DMS53 (cell line): ENCODE results near the gene ASIC2.

ENCODE experiments used
- DNase-seq: peaks from one replicate; lab custom pipeline; 2025; lab: John Stamatoyannopoulos, UW

ASIC2 gene

GRCh38 chr17:33202796-33203495 is 90.1 kb downstream of the ASIC2 start:
- no peak for DNase-seq

GRCh38 chr17:33202021-33202420 is 91.1 kb downstream of the ASIC2 start:
- DNase-seq: no peak

DNA sequence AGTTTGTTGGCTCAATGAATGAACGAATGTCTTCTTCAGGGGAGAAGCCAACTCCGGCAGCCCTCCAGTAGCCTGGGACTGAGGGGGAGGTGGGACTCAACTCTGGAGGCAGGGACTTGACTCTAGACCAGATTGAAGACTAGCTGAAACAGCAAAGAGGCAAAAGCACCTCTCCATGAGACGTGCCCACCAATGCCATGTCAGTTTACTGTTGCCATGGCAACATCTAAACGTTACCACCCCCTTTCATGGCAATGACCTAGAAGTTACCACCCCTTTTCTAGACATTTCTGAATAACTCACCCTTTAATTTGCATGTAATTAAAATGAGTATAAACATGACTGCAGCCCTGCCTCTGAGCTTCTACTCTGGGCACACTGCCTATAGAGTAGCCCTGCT is 91.8 kb downstream of the ASIC2 start:
- no peak for DNase-seq

DNA sequence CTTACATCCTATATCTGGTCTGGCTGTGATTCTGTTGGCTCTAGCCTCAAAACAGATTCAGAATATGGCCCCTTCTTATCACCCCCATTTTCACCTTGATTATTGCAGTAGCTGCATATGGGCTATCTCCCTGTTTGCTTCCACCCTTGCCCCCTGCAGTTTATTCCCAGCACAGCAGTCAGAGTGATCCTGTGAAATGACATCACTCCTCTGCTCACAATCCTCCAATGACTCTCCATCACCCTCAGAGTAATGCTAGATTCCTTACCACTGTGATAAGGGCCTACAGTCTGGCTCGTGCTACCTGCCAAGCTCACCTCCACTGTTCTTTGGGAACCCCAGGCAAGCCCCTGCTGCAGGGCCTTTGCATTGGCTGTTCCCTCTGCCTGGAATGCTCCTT is 92.5 kb downstream of the ASIC2 start:
- DNase-seq: no peak

DNA sequence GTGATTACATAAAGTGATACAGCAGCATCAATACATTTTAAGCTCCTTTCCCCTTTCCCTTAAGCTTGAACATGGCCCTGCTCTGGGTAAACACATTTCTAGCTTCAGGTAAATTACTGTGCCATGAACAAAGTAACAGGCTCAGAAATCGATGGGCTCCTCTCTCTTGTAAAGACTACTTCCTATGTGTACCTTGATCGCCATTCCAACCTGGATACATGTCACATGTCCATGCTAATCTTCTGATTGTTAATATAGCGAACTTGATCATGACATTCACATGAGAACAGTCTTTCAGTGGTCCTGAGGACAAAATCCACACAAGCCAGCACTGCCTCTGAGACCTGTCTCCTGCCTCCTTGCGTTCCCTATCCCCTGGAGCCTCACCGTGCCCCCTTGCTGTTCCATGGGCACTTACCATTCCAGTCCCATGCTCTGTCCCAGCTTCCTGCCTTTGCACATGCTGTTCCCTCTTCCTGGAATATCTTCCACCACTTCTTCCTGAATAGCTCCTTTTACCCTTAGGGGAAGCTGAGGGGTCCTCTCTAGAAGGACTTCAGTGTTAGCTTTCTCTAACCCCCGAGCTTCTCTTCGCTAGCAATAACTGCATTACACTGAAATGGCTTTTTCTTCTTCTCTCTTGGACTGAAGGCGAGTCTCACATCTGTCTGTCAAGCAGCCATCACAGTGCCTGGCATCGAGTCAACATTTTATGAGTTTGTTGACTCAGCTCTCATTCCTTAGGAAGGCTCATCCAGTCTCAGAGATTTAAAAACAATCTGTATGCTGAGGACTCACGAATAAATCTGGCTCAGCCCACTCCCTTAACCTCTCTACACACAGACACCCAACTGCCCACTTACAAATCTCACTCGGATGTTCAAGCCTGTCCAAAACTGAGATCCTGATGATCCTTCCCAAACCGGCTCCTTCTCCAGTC is 93.3 kb downstream of the ASIC2 start:
- DNase-seq: no peak

DNA sequence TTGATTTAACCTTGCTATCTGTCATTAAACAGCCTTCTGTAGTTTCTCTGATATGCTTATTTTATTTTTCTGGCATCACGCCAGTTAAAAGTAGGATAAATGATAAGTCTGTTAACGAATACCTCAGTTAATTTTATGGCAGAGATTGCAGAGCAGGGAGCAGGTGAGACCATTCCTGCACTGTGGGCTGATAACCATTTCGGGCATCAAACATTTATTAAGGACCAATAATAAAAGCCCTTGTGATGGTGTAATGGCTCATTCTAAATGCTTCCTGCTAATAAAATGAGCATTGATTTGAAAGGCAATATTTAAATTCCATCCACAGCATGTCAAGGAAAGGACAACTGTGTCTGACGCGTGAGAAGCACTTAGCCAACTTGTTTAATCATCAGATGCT is 94.1 kb downstream of the ASIC2 start:
- DNase-seq: no peak

DNA sequence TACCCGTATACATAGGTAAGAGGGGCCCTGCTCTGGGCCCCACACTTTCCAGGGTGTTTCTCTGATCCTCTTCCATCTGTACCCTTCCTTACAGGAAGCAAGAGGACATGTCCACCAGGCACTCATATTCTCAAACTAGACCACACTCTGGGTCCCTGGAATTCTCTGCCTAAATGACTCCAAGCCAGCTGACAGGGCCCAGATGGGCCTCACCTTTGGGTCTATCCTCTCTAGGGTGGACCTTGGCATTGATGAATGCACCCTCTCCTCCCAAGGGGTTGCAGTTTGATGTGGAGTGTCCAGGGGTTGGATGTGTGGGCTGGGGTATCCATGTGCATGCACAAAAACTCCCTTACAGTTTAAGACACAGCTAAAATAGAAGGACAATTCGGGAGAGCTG is 95.8 kb downstream of the ASIC2 start:
- no peak for DNase-seq

DNA sequence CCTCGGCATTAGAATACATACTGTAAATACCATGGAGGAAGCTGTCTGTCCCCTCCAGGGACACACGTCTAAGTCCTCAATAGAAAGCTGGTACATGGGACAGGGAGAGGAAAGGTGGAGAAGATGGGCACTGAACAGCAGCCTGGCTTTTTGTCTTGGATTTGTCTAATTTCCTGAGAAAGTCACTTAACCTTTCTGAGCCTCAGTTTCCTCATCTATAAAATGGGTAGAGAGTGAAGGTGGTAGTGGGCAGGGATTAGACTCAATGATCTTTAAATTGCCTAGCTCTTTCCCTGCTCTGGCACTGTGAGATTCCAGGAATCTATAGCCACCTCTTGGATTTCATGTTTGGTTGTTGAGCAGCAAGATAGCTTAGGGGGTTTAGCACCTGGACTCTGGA is 96.2 kb downstream of the ASIC2 start:
- no peak for DNase-seq

DNA sequence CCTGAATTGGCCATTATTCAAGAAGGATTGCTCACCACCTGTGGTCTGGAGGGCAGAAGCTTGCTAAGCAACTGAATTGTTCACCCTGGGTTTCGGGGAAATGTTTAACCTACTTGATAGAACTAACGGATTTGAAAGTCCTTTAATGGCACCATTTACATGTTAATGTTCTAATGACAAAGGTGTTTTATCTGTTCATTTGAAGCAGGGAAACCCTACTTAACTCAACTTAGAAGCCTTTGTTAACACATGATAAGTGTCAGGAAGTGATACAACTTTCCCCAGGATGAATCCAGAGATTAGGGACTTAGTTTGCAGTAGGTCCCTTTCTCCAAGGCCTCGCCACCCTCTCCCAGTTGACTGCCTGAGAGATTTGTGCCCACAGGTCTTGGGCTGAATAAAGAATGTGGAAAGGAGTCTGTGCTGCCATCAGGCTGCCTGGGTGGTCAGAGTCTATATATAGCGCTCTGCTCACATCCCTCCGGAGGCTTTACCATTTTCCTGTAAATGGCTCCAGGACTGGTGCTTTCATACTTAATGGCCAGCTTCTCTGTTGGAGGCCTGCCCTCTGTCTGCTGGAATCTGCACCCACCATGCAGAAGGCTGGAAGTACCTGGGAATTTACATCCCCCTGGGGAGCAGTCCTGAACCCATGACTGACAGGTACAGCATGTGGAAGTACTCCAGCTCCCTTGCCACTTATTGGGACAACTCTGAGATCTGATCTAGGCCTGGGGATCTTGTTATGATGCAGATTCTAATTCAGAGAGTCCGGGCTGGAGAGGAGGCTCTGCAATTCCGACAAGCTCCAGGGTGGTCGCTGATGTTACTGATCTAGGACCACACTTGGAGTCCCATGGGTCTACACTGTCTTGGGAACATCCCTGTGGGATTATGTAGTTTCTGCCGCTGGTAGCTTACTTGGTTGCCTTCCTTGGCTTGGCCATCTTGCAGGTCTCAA is 99.9 kb downstream of the ASIC2 start:
- DNase-seq: no peak

DNA sequence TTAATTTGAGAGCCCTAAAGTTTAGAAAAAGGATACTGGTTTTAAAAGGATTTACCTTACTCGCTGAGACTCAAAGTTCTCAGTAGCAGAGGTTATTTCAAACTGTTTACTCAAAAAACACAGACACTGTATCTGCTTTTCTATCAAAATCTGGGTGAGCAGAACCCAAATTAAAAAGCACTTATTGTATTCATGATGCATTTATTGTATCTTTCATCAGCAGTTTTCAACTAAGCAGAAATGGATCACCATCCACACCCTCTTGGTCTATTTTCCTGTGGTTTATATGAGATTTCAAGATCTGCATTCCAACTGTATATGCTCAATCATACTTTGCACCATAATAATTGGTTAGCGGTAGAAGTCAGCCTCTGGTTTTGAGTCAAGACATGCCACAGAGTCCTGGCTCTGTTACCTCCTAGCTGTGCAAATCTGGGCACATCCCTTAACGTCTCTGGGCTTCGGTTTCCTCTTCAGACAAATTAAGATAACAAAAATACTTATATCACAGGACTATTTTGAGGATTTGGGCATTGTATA is 109.5 kb downstream of the ASIC2 start:
- DNase-seq: no peak

DNA sequence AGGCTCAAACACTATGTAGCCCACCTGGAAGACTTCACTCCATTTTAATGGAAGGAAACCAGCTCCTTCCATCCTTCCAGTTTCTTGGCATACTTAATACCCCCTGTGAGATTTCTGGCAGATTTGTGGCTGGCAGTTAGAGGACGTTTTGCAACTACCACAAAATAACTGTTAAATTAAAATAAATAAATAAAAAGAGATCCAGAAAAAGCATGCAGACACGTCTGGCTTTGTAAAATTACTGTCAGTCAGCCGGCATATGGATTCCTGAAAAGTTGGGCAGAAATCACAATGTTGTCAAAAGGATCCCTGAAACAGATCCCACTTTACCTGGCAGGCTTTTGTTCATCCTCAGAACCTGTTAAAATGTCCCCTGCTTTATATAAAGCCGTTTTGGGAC is 113.9 kb downstream of the ASIC2 start:
- DNase-seq: no peak

GRCh38 chr17:33178681-33179080 is 114.4 kb downstream of the ASIC2 start:
- DNase-seq: no peak

DNA sequence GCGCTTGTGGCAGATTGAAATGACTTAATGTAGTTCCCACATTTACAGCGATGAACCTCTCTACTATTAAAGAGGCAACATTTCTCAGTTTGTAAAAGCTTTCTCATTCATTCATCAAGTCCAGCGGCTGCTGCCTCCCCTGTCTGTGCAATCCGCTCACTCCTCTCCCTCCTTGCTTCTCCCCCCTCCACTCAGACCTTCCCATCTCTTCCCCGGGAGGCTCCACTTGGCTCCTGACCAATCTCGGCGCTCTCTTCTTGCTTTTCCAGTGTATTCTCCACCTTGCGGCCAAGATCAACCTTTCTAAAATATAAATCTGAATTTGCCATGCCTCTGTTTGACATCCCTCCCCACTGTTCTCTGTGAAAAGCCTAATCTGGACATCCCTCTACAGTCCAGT is 117.5 kb downstream of the ASIC2 start:
- no peak for DNase-seq

GRCh38 chr17:33171931-33172330 is 121.2 kb downstream of the ASIC2 start:
- no peak for DNase-seq

DNA sequence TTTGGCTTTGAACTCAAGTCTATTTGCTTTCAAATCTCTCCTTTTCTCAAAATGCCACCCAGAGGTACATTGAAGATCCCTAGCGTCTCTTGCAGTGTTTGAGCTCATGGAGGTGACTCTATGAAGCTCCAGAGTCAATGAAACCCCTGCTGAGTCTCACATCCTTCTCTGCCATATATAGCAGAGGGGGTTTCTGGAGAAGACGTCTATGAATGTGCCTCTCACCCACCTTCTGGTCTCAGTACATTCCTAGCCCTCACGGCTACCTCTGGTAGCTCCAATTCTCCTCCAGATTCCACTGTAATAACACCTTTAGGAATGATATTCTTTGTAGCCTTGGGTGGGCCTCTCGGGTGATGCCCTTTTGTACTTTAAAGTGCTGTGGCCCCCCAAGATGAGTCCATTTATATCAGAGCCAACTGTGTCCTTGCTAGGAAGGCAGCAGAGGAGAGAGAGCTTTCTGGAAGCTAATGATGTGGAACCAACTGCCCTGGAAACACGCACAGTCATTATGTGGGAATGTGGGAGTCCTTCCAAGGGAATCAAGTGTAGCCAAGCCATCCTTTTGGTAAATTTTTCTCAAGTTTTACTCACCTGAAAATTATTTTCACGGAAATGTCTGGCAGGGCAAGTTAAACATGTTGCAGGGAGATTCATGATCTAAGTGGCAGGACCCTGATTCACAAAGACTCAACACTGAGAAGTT is 123.4 kb downstream of the ASIC2 start:
- DNase-seq: no peak

DNA sequence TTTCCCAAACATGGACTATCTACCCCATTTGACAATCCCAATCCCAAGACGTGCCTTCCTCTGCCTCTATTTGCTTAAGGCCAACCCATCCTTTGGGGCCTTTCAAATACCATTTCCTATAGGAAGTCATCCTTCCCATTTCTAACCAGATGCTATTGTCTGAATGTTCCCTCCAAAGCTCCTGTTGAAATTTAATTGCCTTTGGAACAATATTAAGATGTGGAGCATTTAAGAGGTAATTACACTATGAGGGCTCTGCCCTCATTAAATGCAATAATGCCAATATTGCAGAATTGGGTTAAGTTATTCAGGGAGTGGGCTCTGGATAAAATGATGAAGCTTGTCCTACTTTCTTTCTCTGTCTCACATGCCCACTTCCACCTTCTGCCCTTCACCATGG is 125.4 kb downstream of the ASIC2 start:
- no peak for DNase-seq

DNA sequence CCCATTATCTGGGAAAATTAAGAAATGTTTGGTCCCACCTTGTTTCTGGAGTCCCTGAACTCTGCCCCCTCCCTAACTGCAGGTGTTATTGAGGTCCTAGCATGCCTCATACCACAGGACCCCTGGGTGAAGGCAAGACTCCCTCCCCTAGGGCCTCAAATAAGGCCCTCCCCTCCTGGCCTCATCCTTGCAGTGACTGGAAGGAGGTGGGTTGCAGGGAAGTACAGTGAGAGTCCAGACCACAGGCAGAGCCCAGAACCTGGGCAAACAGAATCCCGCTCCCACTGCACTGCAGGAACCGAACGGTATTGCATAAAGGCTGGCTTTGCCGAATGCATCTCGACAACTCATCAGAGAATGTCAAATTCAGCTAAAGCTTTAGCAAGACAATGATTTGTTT is 126.6 kb downstream of the ASIC2 start:
- DNase-seq: no peak

- no peak for DNase-seq
Measured at GRCh38 chr17:33164169-33164881, 128.8 kb downstream of the ASIC2 start.

DNA sequence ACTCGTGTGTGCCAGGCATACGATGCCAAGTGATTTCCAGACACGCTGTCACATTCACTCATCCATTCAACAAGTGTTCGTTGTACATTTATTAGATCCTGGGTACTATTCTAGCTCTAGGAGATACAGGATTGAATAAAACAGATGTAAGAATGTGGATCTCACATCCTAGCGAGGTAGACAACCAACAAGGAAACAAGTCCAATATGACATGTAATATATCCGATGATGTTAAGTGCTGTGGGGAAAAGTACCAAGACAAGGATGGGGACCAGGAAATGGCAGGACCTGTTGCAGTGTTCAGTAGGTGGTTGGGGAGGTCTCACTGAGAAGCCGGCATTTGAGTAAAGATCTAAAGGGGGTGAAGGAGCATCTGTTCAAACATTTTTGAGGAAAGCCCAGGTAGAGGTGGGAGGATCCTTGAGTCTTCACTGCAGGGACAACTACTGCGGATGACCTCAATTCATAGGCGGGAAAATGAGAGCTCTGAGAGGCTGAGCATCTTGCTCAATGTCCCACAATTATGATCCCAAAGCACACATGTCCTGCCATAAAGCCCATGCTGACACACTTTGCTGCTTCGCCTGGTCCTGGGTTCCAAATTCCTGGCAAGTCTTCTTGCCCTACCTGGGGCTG is 129.4 kb downstream of the ASIC2 start:
- DNase-seq: no peak

DNA sequence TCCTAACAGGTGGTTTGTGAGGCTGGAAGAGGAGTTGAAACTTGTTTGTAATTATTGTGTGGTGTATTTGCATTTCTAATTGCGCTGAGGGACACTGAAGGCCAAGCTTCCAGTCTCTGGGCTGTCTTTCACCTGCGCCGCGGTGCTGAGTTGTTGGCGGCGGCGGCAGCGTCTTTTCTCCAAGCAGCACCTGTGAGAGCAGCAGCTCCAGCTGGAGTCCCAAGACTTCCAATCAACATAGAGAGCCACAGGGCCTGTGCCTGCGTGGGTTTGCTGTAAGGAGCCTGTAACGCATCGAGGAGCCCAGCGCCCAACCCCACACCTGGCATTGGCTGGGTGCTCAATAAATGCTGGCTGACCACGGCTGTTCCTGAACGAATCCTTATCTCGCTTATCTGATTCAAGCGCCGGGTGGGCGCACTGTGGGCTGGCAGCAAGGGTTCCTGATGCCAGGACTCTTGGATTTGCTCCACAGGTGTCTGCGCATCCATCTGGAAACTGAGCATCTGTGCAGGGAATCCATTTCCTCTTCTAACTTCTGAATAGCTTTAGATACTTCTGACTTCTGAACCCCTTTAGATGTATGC is 138.1 kb downstream of the ASIC2 start:
- DNase-seq: no peak
